Bone marrow (tissue), 2 donors: ENCODE results near the gene ABCA13.

Source experiments
- DNase-seq, 2 donors: peaks; one replicate each; lab custom pipeline; 2025; lab: John Stamatoyannopoulos, UW

Gene ABCA13

GRCh38 chr7:48298779-48299178, 127.5 kb downstream of the ABCA13 start:
- no peak for DNase-seq

GRCh38 chr7:48299580-48300169, 128.4 kb downstream of the ABCA13 start:
- DNase-seq, result peak; percentile 10 to 25

- no peak for DNase-seq
Observed at GRCh38 chr7:48300301-48300700, 129.0 kb downstream of the ABCA13 start.

- DNase-seq, result no peak
Observed at GRCh38 chr7:48301201-48301600, 129.9 kb downstream of the ABCA13 start.

GRCh38 chr7:48304641-48305040, 133.4 kb downstream of the ABCA13 start:
- DNase-seq, result no peak

- DNase-seq, result no peak
Observed at GRCh38 chr7:48305661-48306060, 134.4 kb downstream of the ABCA13 start.

- no peak for DNase-seq
Observed at GRCh38 chr7:48307041-48307714, 135.9 kb downstream of the ABCA13 start.

- DNase-seq, result no peak
Observed at GRCh38 chr7:48309720-48310119, 138.5 kb downstream of the ABCA13 start.

GRCh38 chr7:48311464-48312100, 140.3 kb downstream of the ABCA13 start:
- DNase-seq, result no peak

- DNase-seq, result no peak
Observed at GRCh38 chr7:48312151-48312550, 140.9 kb downstream of the ABCA13 start.

- DNase-seq, result no peak
Observed at GRCh38 chr7:48316768-48317167, 145.5 kb downstream of the ABCA13 start.

- no peak for DNase-seq
Observed at GRCh38 chr7:48317360-48317759, 146.1 kb downstream of the ABCA13 start.

- no peak for DNase-seq
Observed at GRCh38 chr7:48321319-48322010, 150.2 kb downstream of the ABCA13 start.

GRCh38 chr7:48337012-48337621, 165.9 kb downstream of the ABCA13 start:
- no peak for DNase-seq

GRCh38 chr7:48337781-48338180, 166.5 kb downstream of the ABCA13 start:
- no peak for DNase-seq

- no peak for DNase-seq
Observed at GRCh38 chr7:48347230-48347825, 176.1 kb downstream of the ABCA13 start.

GRCh38 chr7:48350515-48350914, 179.3 kb downstream of the ABCA13 start:
- DNase-seq, result no peak

- no peak for DNase-seq
Observed at GRCh38 chr7:48351900-48352299, 180.6 kb downstream of the ABCA13 start.

GRCh38 chr7:48355346-48355745, 184.1 kb downstream of the ABCA13 start:
- no peak for DNase-seq

- no peak for DNase-seq
Observed at GRCh38 chr7:48360574-48360973, 189.3 kb downstream of the ABCA13 start.

GRCh38 chr7:48363174-48363573, 191.9 kb downstream of the ABCA13 start:
- no peak for DNase-seq

- DNase-seq, result no peak
Observed at GRCh38 chr7:48365010-48365409, 193.8 kb downstream of the ABCA13 start.
